Colonic mucosa (tissue), 4 donors: ENCODE data around the gene DNMT3A. TPM values are rescaled to one million over a fixed set of nuclear protein-coding genes. Genes with fewer than 3 reads are reported as not detected.

Experiments used
- DNase-seq: peaks from one replicate; pipeline ENCODE4 v3.0.0-alpha.2; 2020
- H3K27ac ChIP-seq: fragments of 200-600 bp; one replicate; pipeline ENCODE4 v1.8.0; 2021
- H3K27me3 ChIP-seq: fragments of 200-600 bp; one replicate; pipeline ENCODE4 v1.8.0; 2021
- H3K36me3 ChIP-seq: fragments of 200-600 bp; one replicate; pipeline ENCODE4 v1.8.0; 2021
- H3K4me1 ChIP-seq: fragments of 200-600 bp; one replicate; pipeline ENCODE4 v1.8.0; 2021; ENCODE audit warnings: mild to moderate bottlenecking
- H3K4me3 ChIP-seq: fragments of 200-600 bp; one replicate; pipeline ENCODE4 v1.8.0; 2021
- H3K9ac ChIP-seq, 2 donors: one replicate each; pipeline ENCODE4 v1.7.0; 2013; ENCODE audit warnings: control low read depth in 2 of 2, low read depth in 2 of 2, low read length in 2 of 2
- H3K9me3 ChIP-seq: fragments of 200-600 bp; one replicate; pipeline ENCODE4 v1.8.0; 2021
- CTCF ChIP-seq: fragments of 200-600 bp; IDR thresholded peaks from one replicate; pipeline ENCODE4 v1.8.0; 2022; ENCODE audit warnings: antibody characterized with exemption, mild to moderate bottlenecking
- intact Hi-C: fragments of 100-400 bp; cut with DNase I; formaldehyde crosslinking; loops from one replicate; pipeline ENCODE4 v1.14.1; 2022
- total RNA-seq, 2 donors: library from RNA; stranded (reverse); fragmentation: NEBNext Ultra II Directional in 1 of 2; extraction: Animal tissue kit (Norgen Biotek cat#: 25700) in 1 of 2; gene quantifications; one replicate each; pipeline ENCODE4 v1.2.1, GENCODE V29; 2021
- donor health status: healthy.
- donor health status: DM: no; HTN: no; CAD: no.
- donor health status: DM: no; HTN: no; CAD: no.

Gene DNMT3A
- total RNA-seq, 2 donors from 2014 or later = 30.8 to 44.5 TPM

DNA sequence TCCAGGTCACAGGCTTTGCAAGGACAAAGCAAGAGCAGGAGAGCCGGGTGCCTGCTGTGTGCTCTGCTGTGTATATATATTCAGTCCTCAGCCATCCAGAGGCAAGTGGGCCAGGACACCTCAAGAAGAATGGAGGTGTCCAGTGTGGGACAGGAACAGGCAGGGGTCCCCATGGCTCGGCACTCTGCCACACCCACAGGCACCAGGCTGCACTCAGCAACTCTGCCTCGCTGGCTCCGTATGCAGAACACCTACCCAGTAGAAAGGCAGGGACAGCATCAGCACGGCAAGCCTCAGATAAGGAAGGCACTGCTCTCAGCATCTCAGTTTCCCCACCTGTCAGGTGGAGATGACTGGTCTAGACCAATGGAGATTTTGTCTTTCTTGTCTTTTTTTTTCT lies 57.8 kb downstream of the DNMT3A start:
- Histone ChIP-seq H3K4me3 (no peak overlapping the region), H3K27ac (no peak overlapping the region), H3K4me1 (no peaks in the 10 kb centered on the region), H3K9ac (peak overlapping the region in 1 of 2 donors; percentile 12), H3K36me3 (no peaks in the 10 kb centered on the region), H3K27me3 (no peaks in the 10 kb centered on the region), H3K9me3 (no peaks in the 10 kb centered on the region)
- no peak for TF ChIP-seq CTCF
- no peak for DNase-seq
- intact Hi-C loops = no loop called here

- intact Hi-C loops = no loop called here
- no peaks in the 10 kb centered on the region for H3K9me3 ChIP-seq
- no peaks in the 10 kb centered on the region for H3K4me1 ChIP-seq
- H3K9ac ChIP-seq = no peak overlapping the region
- TF ChIP-seq CTCF = no peak
- no peak for DNase-seq
- no peak overlapping the region for H3K4me3 ChIP-seq
- no peak overlapping the region for H3K27ac ChIP-seq
- no peaks in the 10 kb centered on the region for H3K27me3 ChIP-seq
- H3K36me3 ChIP-seq = no peaks in the 10 kb centered on the region
Observed at GRCh38 chr2:25281941-25282340, 59.8 kb downstream of the DNMT3A start.

DNA sequence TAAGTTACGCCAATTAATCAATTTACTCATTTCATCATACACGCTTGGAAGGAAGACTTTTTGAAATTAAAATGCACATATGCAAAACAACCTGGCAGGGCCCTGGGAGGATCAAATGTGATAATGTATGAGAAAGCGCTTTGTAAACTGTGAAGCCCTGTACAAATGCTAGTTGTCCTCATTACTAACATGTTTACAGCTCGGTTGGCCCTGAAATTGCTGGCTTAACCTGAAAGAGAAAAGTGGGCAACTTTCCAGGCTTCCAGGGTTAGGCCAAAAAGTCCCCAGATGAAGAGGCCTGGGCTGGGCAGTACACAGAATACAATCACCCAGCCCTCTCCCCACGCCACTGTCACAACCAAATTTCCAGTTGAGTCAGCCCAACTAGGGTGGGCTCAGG lies 60.2 kb downstream of the DNMT3A start:
- H3K36me3 ChIP-seq = no peaks in the 10 kb centered on the region
- no peaks in the 10 kb centered on the region for H3K27me3 ChIP-seq
- no peaks in the 10 kb centered on the region for H3K9me3 ChIP-seq
- intact Hi-C loops = no loop called here
- no peak for TF ChIP-seq CTCF
- H3K27ac ChIP-seq = no peak overlapping the region
- no peak overlapping the region for H3K9ac ChIP-seq
- H3K4me1 ChIP-seq = no peaks in the 10 kb centered on the region
- no peak for DNase-seq
- no peak overlapping the region for H3K4me3 ChIP-seq

- TF ChIP-seq CTCF = no peak
- H3K36me3 ChIP-seq = no peaks in the 10 kb centered on the region
Observed at GRCh38 chr2:25280051-25280687, 61.6 kb downstream of the DNMT3A start.

DNA sequence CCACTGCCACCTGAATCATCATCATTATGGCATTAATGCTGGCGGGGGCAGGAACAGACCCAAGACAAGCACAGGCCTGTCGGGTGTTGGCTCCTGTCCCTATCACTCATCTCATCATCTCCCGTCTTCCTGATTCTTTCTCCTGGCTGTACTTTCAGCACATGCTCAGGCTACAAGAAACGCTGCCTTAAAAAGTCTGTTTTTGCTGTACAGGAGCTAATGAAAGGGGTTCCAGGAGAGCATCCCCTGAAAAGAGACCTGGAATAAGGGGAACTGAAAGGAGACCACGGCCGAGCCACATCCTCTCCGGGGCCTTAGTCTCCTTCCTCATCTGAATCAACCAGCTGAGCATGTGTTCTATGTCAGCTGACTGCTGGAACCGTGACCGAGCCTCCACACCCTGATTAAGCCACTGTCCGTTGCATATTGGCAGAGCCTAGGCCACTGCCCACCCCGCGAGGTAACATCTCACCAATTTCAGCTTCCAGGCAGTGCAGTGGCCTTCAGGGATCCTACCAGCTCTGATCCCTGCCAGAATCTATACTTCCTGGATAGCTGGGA lies 62.6 kb downstream of the DNMT3A start:
- TF ChIP-seq CTCF = no peak
- Histone ChIP-seq H3K9me3 (no peaks in the 10 kb centered on the region), H3K9ac (no peak overlapping the region), H3K27me3 (no peaks in the 10 kb centered on the region), H3K4me3 (no peak overlapping the region), H3K36me3 (no peaks in the 10 kb centered on the region), H3K4me1 (no peaks in the 10 kb centered on the region), H3K27ac (peak overlapping the region; percentile 4)
- DNase-seq = peak; percentile 63
- intact Hi-C loops = no loop called here

More at GRCh38 chr2:25280051-25280687, 61.6 kb downstream of the DNMT3A start:
- intact Hi-C loops = no loop called here
- no peak overlapping the region for H3K27ac ChIP-seq
- no peaks in the 10 kb centered on the region for H3K27me3 ChIP-seq
- no peak overlapping the region for H3K4me3 ChIP-seq
- no peaks in the 10 kb centered on the region for H3K4me1 ChIP-seq
- no peak for DNase-seq
- no peak overlapping the region for H3K9ac ChIP-seq
- H3K9me3 ChIP-seq = no peaks in the 10 kb centered on the region
